ENCODE results near the gene UGCG. TPM values are rescaled to one million over a fixed set of nuclear protein-coding genes. Genes with fewer than 3 reads are reported as not detected.
"Not testable (repeated sequence)": the region's sequence is repeated elsewhere in the genome, so short reads cannot be mapped to it uniquely, and the experiment has no call there.

UGCG gene
- total and polyA plus RNA-seq, 8 donors = 13.7 to 182 (median 19.7) TPM

DNA sequence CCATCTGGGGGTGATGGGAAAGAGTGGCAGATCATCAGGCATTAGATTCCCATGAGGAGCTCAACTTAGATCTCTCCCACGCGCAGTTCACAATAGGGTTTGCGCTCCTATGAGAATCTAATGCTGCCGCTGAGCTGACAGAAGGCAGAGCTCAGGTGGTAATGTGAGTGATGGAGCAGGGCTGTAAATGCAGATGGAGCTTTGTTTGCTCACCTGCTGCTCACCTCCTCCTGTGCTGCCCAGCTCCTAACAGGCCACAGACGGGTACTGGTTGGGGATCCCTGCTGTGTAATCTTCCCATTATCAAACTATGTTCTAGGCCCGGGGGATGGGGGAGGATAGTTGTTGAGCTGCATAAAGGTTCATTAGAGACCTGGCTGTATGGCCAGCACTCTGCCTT lies 58.4 kb downstream of the UGCG start:
- peak in 1 of 2 donors; percentile 49 for DNase-seq
- intact Hi-C loops (cut with DNase I; ENCODE audit: low total_unique reads) = no loop called here
- Histone ChIP-seq H3K4me1 (peaks cover 4 to 27% (median 6%) of the 10 kb centered on the region in 4 donors), H3K36me3 (no peaks in the 10 kb centered on the region), H3K4me3 (no peak overlapping the region), H3K9me3 (no peaks in the 10 kb centered on the region), H3K27ac (peak overlapping the region in 1 of 5 donors; percentile 19), H3K27me3 (no peaks in the 10 kb centered on the region)
- WGBS, 5 donors = 68 to 87% (median 74%) methylated on average over 6 of the region's 6 CpGs
- no peak for TF ChIP-seq POLR2AphosphoS5 (IDR thresholded peaks at IDR 0.05)
- TF ChIP-seq EP300 (IDR thresholded peaks at IDR 0.05) = no peak
- TF ChIP-seq, protein P1, sequence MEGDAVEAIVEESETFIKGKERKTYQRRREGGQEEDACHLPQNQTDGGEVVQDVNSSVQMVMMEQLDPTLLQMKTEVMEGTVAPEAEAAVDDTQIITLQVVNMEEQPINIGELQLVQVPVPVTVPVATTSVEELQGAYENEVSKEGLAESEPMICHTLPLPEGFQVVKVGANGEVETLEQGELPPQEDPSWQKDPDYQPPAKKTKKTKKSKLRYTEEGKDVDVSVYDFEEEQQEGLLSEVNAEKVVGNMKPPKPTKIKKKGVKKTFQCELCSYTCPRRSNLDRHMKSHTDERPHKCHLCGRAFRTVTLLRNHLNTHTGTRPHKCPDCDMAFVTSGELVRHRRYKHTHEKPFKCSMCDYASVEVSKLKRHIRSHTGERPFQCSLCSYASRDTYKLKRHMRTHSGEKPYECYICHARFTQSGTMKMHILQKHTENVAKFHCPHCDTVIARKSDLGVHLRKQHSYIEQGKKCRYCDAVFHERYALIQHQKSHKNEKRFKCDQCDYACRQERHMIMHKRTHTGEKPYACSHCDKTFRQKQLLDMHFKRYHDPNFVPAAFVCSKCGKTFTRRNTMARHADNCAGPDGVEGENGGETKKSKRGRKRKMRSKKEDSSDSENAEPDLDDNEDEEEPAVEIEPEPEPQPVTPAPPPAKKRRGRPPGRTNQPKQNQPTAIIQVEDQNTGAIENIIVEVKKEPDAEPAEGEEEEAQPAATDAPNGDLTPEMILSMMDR (IDR thresholded peaks at IDR 0.05) = no peak
- no peak for TF ChIP-seq POLR2A (IDR thresholded peaks at IDR 0.05)

DNA sequence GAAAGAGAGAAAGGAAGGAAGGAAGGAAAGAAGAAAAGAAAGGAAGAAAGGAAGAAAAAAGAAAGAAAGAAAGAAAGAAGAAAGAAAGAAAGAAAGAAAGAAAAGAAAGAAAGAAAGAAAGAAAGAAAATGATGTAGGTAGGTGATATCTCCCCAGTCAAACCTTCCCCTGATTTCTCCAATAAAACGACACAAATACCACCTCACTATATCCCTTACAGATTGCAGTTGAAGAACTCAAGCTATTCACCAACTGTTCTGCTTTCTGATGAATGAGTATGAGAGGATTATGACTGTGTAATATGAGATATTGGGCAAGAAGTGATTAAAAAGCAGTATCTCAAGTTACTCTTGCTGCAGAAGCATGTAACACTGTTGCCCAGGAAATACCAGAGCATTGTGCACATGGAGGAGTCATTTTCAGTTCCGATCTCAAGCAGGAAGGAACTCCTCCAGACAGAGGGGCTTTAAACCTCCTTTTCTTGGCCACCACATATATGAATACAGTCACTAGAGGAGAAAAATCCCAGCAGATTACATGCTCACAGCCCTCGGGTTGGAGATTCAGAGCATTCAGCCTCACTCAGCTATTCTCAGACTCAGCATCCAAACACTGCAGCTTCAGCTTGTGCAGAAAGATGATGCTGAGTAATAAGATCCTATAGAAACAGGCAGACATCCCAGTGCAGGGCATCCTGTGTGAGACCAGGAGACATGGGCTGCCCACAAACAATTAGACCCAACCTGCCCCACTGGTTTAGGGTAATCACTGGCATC lies 61.4 kb downstream of the UGCG start:
- Histone ChIP-seq H3K4me1 (peaks cover 4 to 44% (median 18%) of the 10 kb centered on the region in 4 donors), H3K4me3 (peak overlapping the region in 1 of 4 donors; percentile 4)
- peak in 1 of 2 donors; percentile 82 for DNase-seq

DNA sequence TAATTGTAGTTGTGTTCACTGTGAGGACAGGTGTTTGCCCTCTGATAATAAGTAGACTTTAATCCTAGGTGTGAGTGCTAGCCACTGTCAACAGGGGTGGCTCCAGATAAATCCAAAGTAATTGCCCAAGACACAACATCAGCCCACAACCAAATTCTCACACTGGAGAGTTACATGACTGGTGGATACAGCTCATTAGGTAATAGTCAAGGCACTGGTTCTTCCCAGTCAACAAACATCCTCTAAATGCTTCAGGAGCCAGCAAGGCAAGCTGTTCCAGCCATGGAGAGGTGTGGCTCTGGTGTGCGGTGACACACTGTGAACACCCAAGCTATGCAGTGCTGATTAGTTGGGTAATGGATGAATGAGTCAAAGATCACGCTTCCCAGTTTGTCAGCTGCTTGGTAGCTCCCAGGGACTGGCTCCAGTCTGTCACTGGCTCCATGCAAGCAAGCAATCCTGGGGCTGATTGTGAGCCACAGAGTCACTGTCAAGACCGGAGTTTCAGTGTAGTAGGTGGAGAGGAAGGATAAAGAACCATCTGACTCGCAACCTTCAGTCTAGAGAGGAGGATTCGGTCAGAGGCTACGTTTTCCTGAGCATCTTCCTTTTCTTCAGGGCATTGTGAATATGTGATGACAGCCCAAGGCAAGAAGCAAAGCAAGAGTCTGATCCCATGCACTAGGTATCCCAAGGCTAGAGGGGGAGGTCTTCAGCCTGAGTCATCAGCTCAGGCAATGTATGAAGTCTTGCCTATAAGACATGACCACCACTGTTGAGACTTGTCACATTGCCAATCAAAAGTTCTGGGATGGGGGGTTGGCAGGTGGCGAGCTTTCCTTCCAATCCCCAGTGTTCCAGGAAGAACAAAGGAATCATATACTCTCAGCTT lies 63.1 kb downstream of the UGCG start:
- intact Hi-C loops (cut with DNase I; ENCODE audit: low total_unique reads) = no loop called here
- no peaks in the 10 kb centered on the region for H3K27me3 ChIP-seq
- peak; percentile 63 to 83 for DNase-seq
- peaks cover 6 to 46% (median 18%) of the 10 kb centered on the region in 4 donors for H3K4me1 ChIP-seq
- no peaks in the 10 kb centered on the region for H3K9me3 ChIP-seq
- WGBS, 5 donors = 59 to 75% (median 67%) methylated on average over 7 of the region's 7 CpGs
- no peaks in the 10 kb centered on the region for H3K36me3 ChIP-seq
- peak overlapping the region; percentile 6 to 73 (median 70) for H3K27ac ChIP-seq
- TF ChIP-seq EP300 (IDR thresholded peaks at IDR 0.05) = no peak
- TF ChIP-seq, protein P1 (IDR thresholded peaks at IDR 0.05) = no peak
- TF ChIP-seq POLR2AphosphoS5 (IDR thresholded peaks at IDR 0.05) = peak in 1 of 3 donors; percentile 84
- H3K4me3 ChIP-seq = no peak overlapping the region

More for the DNA sequence above, 61.4 kb downstream of the UGCG start:
- TF ChIP-seq POLR2A (IDR thresholded peaks at IDR 0.05) (no peak), EP300 (IDR thresholded peaks at IDR 0.05) (no peak), POLR2AphosphoS5 (IDR thresholded peaks at IDR 0.05) (peak in 2 of 3 donors; percentile 44 to 89)
- TF ChIP-seq, protein P1 (IDR thresholded peaks at IDR 0.05) = no peak
- H3K9me3 ChIP-seq = no peaks in the 10 kb centered on the region
- no peaks in the 10 kb centered on the region for H3K36me3 ChIP-seq
- H3K27ac ChIP-seq = peak overlapping the region; percentile 8 to 73 (median 58)
- no peaks in the 10 kb centered on the region for H3K27me3 ChIP-seq
- intact Hi-C loops (cut with DNase I; ENCODE audit: low total_unique reads) = no loop called here
- WGBS, 5 donors = 3 to 13% (median 10%) methylated on average over 3 of the region's 3 CpGs

DNA sequence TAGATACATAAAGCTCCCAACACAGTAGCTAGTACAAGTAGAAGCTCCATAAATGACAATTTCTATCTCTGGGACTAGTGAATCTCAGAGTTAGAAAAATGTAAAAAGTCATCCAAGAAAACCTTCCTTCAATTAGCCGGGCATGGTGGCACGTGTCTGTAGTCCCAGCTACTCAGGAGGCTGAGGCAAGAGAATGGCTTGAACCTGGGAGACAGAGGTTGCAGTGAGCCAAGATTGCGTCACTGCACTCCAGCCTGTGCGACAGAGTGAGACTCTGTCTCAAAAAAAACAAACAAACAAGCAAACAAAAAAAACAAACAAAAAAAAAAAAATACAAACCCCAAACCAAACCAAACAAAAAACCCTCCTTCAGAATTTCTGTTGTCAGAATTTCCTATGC lies 63.9 kb downstream of the UGCG start:
- H3K27me3 ChIP-seq; H3K9me3 ChIP-seq; DNase-seq; intact Hi-C loops (cut with DNase I; ENCODE audit: low total_unique reads); H3K36me3 ChIP-seq; H3K4me3 ChIP-seq: not testable (repeated sequence)
- Histone ChIP-seq H3K27ac (peak overlapping the region in 4 of 5 donors; percentile 48 to 73 (median 63)), H3K4me1 (peaks cover 13 to 53% (median 21%) of the 10 kb centered on the region in 4 donors)
- WGBS, 5 donors = 76 to 86% (median 84%) methylated on average over 4 of the region's 4 CpGs
